ENCODE data around the gene DNMT1.
"Not testable (repeated sequence)": the region's sequence is repeated elsewhere in the genome, so short reads cannot be mapped to it uniquely, and the experiment has no call there.

DNA sequence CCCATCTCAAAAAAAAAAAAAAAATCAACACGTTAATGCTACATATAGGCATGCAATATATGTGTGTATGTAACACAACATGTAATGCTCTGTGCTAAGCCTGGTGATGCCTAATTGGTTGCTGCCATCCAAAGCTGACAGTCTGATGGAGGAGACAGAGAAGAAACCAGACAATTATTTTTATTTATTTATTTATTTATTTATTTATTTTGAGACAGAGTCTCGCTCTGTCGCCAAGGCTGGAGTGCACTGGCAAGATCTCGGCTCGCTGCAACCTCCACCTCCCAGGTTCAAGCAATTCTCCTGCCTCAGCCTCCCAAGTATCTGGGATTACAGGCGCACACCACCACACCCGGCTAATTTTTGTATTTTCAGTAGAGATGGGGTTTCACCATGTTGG lies 40.7 kb upstream of the DNMT1 start:
- TF ChIP-seq, protein P1, sequence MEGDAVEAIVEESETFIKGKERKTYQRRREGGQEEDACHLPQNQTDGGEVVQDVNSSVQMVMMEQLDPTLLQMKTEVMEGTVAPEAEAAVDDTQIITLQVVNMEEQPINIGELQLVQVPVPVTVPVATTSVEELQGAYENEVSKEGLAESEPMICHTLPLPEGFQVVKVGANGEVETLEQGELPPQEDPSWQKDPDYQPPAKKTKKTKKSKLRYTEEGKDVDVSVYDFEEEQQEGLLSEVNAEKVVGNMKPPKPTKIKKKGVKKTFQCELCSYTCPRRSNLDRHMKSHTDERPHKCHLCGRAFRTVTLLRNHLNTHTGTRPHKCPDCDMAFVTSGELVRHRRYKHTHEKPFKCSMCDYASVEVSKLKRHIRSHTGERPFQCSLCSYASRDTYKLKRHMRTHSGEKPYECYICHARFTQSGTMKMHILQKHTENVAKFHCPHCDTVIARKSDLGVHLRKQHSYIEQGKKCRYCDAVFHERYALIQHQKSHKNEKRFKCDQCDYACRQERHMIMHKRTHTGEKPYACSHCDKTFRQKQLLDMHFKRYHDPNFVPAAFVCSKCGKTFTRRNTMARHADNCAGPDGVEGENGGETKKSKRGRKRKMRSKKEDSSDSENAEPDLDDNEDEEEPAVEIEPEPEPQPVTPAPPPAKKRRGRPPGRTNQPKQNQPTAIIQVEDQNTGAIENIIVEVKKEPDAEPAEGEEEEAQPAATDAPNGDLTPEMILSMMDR (IDR thresholded peaks at IDR 0.05) = not testable (repeated sequence)
- not testable (repeated sequence) for TF ChIP-seq POLR2AphosphoS5, POLR2A (IDR thresholded peaks at IDR 0.05)

Data from breast epithelium (tissue), 3 donors.